HTERT RPE-1 (cell line): ENCODE results near the gene CCL4.
"Not testable (repeated sequence)": the region's sequence is repeated elsewhere in the genome, so short reads cannot be mapped to it uniquely, and the experiment has no call there.

Experiments used
- in situ Hi-C: fragments of 300-500 bp; cut with MboI; formaldehyde crosslinking; loops from 4 replicates; pipeline ENCODE4 v1.14.3; 2020; ENCODE audit warnings: low sequenced_read_pairs

The CCL4 gene

GRCh38 chr17:36115649-36115977 is 12.0 kb downstream of the CCL4 start:
- in situ Hi-C loops, result not testable (repeated sequence)

DNA sequence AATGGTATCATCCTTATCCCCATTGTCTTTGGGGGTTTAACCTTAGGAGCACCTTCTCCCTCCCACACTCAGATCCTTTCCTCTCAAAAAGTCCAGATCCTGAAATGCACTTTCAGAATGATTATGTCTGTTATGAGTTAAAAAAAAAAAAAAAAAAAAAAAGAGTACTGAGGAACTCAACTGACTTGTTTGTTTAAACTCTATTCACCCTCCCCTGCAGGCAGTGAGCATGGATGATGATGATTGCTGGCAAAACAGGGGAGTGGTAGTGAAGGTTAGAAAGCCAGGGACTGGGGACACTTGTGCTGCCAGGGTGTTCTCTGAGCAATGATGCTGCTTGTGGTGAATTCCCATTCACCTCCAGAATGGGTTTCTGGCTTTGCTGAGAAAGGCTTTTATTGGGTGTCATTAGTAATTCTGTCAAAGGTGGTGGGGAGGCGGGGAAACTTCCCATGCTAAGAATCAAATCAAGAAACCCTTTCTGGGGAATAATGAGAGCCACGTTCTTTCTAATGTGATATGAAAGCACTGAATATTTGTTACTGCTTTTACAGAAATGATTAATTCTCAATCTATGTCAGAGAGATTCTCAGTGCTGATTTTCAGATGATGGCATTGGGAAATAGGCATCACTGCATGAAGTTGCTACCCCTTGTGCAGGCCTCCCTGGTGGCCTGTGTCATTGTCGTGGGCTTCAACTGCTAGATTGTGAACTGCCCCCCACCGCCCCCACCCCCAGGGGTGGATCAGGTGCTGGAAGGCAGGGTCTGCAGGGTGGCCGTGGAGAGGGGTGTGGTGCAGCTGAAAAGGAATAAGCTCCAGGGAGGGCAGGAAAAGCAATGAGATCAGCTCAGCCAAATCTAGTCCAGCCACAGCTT is 14.1 kb downstream of the CCL4 start:
- in situ Hi-C loops, result no loop called here

- in situ Hi-C loops, result no loop called here
These were observed 15.1 kb downstream of the CCL4 start for GRCh38 chr17:36118477-36119353.

DNA sequence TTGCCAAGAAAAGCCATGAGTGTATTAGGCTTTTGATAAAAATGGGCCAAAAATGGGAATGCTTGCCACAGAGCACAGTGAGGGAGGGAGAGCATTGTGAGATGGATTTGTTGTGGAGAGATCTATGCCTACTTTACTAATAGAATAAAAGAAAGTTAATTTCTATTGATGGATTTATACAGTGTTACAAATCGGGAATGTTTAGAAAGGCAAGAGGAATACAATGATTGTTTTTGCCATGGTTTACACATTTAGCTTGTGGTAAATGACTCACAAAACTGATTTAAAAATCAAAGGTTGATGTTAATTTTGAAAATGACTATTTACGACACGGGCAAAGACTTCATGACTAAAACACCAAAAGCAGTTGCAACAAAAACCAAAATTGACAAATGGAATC is 16.6 kb downstream of the CCL4 start:
- in situ Hi-C loops, result no loop called here

GRCh38 chr17:36121099-36121498 is 17.5 kb downstream of the CCL4 start:
- in situ Hi-C loops, result not testable (repeated sequence)

GRCh38 chr17:36123431-36123830 is 19.8 kb downstream of the CCL4 start:
- in situ Hi-C loops, result no loop called here

GRCh38 chr17:36124879-36125824 is 21.5 kb downstream of the CCL4 start:
- in situ Hi-C loops, result no loop called here

DNA sequence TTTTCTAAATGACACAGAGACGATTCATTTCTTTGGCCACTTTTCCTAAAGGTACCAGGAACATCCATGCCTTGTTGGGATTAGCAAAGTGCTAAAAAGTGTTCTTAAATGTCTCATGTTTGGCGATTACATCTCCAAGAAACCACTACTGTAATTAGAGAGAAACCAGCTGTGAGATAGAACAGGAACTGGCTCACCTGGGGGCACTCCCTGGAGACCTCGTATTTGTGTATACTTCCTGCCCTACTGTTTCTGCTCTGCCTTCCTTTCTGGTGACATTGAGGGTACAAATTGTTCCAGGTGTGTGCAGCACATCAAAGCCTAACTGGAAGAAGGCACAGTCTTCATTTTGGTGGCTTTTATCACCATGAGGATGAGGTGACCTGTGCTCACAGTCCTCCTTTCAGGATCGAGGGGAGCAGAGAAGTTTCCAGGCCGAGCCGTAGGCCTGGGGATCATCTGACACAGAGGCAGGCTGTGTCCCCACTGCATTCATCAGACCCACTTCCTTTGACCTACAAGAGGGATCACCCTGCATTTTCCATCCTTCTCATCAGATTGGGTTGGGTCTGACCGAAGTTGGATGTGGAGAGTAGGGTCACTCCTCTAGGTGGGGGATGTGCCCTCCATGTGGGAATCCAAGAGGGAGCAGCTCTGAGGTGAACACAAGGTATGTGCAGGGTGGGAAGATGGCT is 23.7 kb downstream of the CCL4 start:
- in situ Hi-C loops, result no loop called here

- in situ Hi-C loops, result no loop called here
These were observed 24.3 kb downstream of the CCL4 start for GRCh38 chr17:36127911-36128310.

DNA sequence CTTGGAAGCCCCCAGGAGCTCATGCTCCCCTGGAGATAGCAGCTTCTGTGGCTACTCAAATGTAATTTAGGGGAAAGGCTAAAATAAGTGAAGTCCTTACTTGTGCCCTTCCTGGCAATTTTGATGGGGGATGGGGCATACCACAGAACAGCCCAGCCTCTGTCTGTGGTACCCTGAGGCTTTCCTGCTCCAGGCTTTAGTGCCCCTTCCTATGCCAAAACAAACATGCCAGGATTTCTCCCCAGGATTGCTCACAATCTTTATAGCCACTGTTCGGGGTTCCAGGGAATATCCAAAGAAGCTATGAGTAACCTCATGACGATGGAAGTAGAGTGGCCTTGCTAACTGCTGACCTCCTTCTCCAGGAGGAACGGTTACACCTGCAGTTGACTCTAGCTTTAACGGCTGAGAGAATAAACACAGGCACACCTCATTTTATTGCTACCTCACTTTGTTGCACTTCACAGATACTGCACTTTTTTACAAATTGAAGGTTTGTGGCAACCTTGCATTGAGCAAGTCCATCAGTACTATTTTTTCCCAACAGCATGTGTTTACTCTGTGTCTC is 24.9 kb downstream of the CCL4 start:
- in situ Hi-C loops, result no loop called here

DNA sequence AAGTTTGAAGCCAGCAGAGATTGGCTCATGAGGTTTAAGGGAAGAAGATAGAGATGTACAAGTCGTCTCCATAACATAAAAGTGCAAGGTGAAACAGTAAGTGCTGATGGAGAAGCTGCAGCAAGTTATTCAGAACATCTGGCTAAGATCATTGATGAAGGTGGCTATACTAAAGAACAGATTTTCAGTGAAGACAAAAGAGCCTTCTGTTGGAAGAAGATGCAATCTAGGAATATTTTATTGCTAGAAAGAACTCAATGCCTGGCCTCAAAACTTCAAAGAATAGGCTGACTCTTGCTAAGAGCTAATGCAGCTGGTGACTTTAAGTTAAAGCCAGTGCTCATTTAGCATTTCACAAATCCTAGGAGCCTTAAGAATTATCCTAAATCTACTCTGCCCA is 26.0 kb downstream of the CCL4 start:
- in situ Hi-C loops, result no loop called here

DNA sequence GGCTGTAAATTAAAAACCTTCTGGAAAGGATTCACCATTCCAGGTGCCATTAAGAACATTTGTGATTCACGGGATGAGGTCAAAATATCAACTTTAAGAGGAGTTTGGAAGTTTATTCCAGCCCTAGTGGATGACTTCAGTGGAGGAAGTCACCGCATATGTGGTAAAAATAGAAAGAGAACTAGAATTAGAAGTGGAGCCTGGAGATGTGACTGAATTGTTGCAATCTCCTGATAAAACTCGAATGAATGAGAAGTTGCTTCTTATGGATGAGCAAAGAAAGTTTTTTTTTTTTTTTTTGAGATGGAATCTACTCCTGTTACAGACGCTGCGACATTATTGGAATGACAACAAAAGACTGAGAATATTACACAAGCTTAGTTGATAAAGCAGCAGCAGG is 26.7 kb downstream of the CCL4 start:
- in situ Hi-C loops, result no loop called here

- in situ Hi-C loops, result no loop called here
These were observed 27.8 kb downstream of the CCL4 start for GRCh38 chr17:36131421-36131820.

DNA sequence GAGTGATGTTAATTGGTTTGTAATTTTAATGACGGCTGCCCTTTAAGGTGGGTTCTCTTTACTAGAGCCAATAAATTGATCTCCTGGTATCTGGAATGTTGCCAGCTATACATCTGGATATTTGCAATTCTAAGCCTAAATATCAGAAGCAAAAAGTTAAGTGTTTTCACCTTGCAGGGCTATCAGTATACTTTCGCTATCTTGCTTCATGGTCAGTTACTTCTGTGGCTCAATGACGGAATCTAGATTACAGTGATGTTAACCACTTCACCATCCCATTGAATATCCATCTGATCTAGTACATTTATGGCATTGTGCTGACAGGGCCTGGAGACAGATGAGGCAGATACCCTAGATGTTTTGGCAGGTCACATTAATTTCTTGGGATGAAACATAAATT is 28.3 kb downstream of the CCL4 start:
- in situ Hi-C loops, result no loop called here

DNA sequence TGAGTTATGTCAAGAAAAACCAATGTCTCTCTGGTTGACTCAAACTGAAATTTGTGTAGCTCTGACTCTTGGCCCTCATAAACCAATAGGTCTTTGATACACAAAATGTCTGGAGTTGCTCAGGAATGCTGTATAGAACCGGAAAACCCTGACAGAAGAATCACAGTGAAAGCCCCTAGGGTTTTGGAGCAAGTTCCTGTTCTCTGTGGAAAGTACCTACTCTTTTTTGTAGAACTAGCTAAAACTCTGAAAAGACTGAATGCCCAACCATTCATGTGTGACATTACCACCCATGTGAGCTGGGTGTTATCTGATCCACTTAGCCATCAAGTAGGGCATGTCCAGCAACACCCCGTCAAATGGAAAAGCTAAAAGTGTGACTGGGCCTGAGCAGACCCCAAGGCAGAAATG is 28.8 kb downstream of the CCL4 start:
- in situ Hi-C loops, result no loop called here

DNA sequence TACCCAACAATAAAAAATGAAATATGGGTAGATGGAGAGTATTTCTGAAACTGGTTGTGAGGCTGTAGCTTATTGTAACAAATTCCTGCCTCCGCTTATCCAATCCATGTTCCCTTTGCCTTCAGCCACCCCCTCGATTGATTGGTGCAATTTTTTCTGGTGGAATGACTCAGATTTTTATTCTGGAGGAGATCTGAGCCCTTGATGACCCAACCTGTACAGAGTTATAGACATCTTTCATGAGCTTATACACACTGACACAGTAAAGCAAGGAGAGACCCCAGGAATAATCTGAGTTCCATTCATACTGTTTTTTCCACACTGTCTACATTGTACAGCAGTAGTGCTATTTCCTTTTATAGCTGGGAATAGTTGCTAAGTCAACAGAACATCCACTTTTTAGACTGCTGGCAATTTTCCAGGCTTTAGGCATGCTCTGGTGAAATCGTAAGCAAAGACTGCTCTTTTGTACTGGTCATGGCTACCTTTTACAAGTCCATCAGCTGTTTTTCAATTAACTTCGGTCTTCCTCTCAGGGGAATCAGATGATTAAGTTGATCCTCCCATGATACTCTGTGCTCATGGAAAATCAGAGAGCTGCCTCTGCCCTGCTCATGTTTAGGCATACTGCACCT is 30.1 kb downstream of the CCL4 start:
- in situ Hi-C loops, result no loop called here

GRCh38 chr17:36135465-36135864 is 31.8 kb downstream of the CCL4 start:
- in situ Hi-C loops, result no loop called here

GRCh38 chr17:36136036-36136435 is 32.4 kb downstream of the CCL4 start:
- in situ Hi-C loops, result no loop called here

- in situ Hi-C loops, result no loop called here
These were observed 32.8 kb downstream of the CCL4 start for GRCh38 chr17:36136439-36136838.

- in situ Hi-C loops, result no loop called here
These were observed 38.6 kb downstream of the CCL4 start for GRCh38 chr17:36142235-36142634.
